ENCODE results near the gene CAMK1D.
A peak's percentile ranks its signal among the peaks of the same experiment; 100 is the strongest.
"Not testable (repeated sequence)": the region's sequence is repeated elsewhere in the genome, so short reads cannot be mapped to it uniquely, and the experiment has no call there.

Gene CAMK1D

GRCh38 chr10:12470719-12471118 lies 121.4 kb downstream of the CAMK1D start:
- DNase-seq = no peak

- DNase-seq = no peak
Measured at GRCh38 chr10:12471135-12471534, 121.8 kb downstream of the CAMK1D start.

- DNase-seq = no peak
Measured at GRCh38 chr10:12473491-12473890, 124.1 kb downstream of the CAMK1D start.

GRCh38 chr10:12474727-12475412 lies 125.5 kb downstream of the CAMK1D start:
- DNase-seq = no peak

GRCh38 chr10:12476656-12477055 lies 127.3 kb downstream of the CAMK1D start:
- no peak for DNase-seq

GRCh38 chr10:12479437-12479844 lies 130.1 kb downstream of the CAMK1D start:
- DNase-seq = no peak

- no peak for DNase-seq
Measured at GRCh38 chr10:12479924-12480323, 130.6 kb downstream of the CAMK1D start.

GRCh38 chr10:12480440-12480839 lies 131.1 kb downstream of the CAMK1D start:
- no peak for DNase-seq

- DNase-seq = no peak
Measured at GRCh38 chr10:12481924-12482323, 132.6 kb downstream of the CAMK1D start.

GRCh38 chr10:12482587-12482986 lies 133.2 kb downstream of the CAMK1D start:
- peak; percentile 33 for DNase-seq

GRCh38 chr10:12484002-12484918 lies 134.9 kb downstream of the CAMK1D start:
- DNase-seq = peak; percentile 94

GRCh38 chr10:12484941-12485805 lies 135.8 kb downstream of the CAMK1D start:
- DNase-seq = peak; percentile 95

GRCh38 chr10:12487366-12487765 lies 138.0 kb downstream of the CAMK1D start:
- DNase-seq = no peak

GRCh38 chr10:12488626-12489025 lies 139.3 kb downstream of the CAMK1D start:
- DNase-seq = no peak

GRCh38 chr10:12489357-12489756 lies 140.0 kb downstream of the CAMK1D start:
- no peak for DNase-seq

GRCh38 chr10:12489806-12490205 lies 140.5 kb downstream of the CAMK1D start:
- no peak for DNase-seq

- DNase-seq = peak; percentile 35
Measured at GRCh38 chr10:12490963-12491362, 141.6 kb downstream of the CAMK1D start.

- peak; percentile 40 for DNase-seq
Measured at GRCh38 chr10:12491491-12491890, 142.1 kb downstream of the CAMK1D start.

GRCh38 chr10:12492016-12492415 lies 142.7 kb downstream of the CAMK1D start:
- no peak for DNase-seq

- DNase-seq = not testable (repeated sequence)
Measured at GRCh38 chr10:12497046-12497445, 147.7 kb downstream of the CAMK1D start.

GRCh38 chr10:12499076-12499986 lies 150.0 kb downstream of the CAMK1D start:
- no peak for DNase-seq
